ENCODE measurements around the gene PAX5.

The PAX5 gene

DNA sequence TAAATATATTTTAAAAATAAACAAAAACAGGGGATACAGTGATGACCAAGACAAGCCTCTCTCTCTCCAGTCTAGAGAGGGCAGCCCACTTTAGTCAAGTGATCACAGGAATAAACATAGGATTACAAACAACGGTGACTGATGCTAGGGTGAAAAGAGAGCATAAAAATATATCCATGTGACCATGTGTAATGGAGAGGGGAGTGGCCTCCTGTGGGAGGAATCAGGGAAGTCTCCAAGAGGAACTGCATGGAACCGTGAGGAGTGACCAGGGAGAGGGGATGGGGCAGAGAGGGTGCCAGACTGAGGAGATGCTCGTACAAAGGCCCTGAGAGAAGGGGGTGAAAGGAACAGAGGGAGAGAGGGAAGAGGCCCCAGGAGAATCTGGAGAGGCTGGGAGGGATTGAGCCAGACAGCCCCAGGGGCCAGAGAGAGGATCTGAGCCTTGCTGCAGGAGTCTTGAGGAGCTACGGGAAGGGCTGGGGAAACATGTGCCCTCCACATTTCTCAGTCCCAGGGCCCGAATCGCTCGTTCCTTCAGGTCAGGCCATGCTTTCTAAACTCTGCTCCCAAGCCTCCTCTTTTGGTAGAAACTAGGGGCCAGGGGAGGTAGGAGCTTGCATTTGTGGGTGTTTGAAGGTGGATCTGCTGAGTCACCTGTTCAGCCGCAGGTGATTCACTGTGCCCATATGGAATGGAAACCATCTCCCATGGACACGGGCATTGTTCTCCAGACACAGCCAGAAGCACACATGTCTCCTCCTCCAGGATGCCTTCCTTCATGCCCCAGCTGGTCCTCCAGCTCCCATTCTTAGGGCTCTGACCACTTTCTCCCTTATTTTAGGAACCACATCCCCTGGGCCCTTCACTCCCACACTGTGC, 63.8 kb downstream of the PAX5 start:
- Histone ChIP-seq H3K9me3 (ENCODE audit: control insufficient read depth, low read length) (no peaks in the 10 kb centered on the region), H3K27ac (ENCODE audit: insufficient read depth, low read depth, low read length, poor library complexity, severe bottlenecking) (no peak overlapping the region), H3K36me3 (ENCODE audit: control insufficient read depth, insufficient read depth, low read length) (no peaks in the 10 kb centered on the region), H3K4me1 (ENCODE audit: control insufficient read depth, insufficient read depth, low read length) (no peaks in the 10 kb centered on the region), H3K27me3 (ENCODE audit: control insufficient read depth, insufficient read depth, low read length, poor library complexity, severe bottlenecking) (no peaks in the 10 kb centered on the region), H3K4me3 (ENCODE audit: insufficient read depth, low read depth, low read length) (no peak overlapping the region)
- WGBS, 2 experiments: 86 to 88% methylated on average over 9 of the region's 9 CpGs

DNA sequence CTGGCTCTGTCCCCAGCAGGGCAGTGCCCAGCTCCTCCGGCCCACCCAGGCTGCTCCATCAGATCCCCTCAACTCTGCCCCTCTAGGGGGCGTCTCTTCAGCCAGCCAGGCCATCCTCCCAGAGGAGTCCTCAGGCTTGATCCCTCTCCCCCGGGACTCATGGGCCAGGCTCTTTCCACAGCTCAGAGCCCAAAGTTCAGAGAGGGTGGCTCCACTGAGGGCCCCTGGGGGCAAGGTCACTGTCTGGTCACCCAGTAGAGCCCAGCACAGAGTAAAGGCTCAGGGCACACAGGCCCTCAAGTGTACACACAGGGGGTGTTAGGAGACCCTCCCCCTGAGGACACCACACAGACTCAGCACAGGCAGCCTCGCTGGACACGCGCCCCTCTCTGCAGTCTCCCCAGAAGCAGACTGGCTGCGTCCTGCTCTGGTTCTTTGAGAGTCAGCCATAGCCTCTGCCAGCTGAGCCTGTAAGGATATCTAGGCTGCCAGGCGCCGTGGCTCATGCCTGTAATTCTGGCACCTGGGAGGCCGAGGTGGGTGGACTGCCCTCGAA, 64.8 kb downstream of the PAX5 start:
- WGBS, 2 experiments: 80 to 82% methylated on average over 11 of the region's 11 CpGs
- Histone ChIP-seq H3K4me3 (ENCODE audit: insufficient read depth, low read depth, low read length) (no peak overlapping the region), H3K27me3 (ENCODE audit: control insufficient read depth, insufficient read depth, low read length, poor library complexity, severe bottlenecking) (no peaks in the 10 kb centered on the region), H3K27ac (ENCODE audit: insufficient read depth, low read depth, low read length, poor library complexity, severe bottlenecking) (no peak overlapping the region), H3K36me3 (ENCODE audit: control insufficient read depth, insufficient read depth, low read length) (no peaks in the 10 kb centered on the region), H3K9me3 (ENCODE audit: control insufficient read depth, low read length) (no peaks in the 10 kb centered on the region), H3K4me1 (ENCODE audit: control insufficient read depth, insufficient read depth, low read length) (no peaks in the 10 kb centered on the region)

- no peaks in the 10 kb centered on the region for H3K27me3 ChIP-seq (ENCODE audit: control insufficient read depth, insufficient read depth, low read length, poor library complexity, severe bottlenecking)
- H3K9me3 ChIP-seq (ENCODE audit: control insufficient read depth, low read length): no peaks in the 10 kb centered on the region
- no peaks in the 10 kb centered on the region for H3K4me1 ChIP-seq (ENCODE audit: control insufficient read depth, insufficient read depth, low read length)
- WGBS, 2 experiments: 81 to 83% methylated on average over 7 of the region's 7 CpGs
- no peaks in the 10 kb centered on the region for H3K36me3 ChIP-seq (ENCODE audit: control insufficient read depth, insufficient read depth, low read length)
- H3K4me3 ChIP-seq (ENCODE audit: insufficient read depth, low read depth, low read length): no peak overlapping the region
- no peak overlapping the region for H3K27ac ChIP-seq (ENCODE audit: insufficient read depth, low read depth, low read length, poor library complexity, severe bottlenecking)
Measured at GRCh38 chr9:36968574-36969215, 65.4 kb downstream of the PAX5 start.

DNA sequence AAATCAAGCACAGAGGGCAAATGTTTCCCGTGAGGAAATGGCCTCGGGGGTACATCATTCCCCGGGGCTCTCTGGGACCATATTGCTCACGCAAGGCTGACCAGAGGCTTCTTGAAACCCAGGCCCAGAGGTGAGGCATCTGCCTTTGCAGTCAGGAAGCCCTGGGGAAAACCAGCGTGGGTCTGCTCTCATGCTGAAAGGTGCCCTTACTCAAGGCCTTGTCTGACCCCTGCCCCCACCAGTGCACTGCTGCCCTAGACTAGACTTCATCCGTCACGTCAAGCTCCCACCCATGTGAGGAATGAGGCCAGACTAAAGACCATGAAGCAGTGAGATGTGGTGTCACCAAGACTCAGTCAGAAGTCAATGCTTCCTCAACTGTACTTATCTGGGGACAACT, 66.1 kb downstream of the PAX5 start:
- H3K36me3 ChIP-seq (ENCODE audit: control insufficient read depth, insufficient read depth, low read length): no peaks in the 10 kb centered on the region
- 87 to 88% methylated on average over 7 of the region's 7 CpGs for WGBS, 2 experiments

DNA sequence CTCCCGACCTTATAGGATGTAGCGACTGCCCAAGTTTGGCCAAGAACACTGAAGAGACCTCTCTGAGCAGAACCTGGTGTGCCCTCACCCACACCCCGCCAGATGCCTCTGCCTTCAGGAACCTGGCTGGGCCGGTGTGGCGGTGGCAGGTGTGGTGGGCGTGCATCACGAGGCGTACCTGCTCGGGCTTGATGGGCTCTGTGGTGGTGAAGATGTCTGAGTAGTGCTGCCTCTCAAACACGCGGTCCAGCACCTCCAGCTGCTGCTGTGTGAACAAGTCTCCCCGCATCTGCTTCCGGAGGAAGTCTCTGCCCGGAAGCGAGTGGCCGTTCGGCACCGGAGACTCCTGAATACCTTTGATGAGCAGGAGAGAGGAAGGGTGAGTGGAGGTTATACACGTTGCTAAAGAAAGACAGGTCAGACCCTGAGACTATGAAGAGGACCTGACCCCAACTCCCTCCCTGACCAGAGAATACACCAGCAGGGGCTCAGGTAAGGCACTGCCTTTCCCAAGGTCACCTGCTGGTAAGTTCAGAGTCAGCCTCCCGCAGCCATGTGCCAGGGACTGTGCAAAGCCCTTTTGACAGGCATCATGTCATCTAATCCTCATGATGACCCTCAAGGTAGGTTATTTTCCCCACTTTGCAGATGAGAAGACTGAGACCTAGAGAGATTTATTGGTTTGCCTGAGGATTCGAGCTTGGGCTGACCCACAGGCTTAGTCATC, 67.5 kb downstream of the PAX5 start:
- no peaks in the 10 kb centered on the region for H3K36me3 ChIP-seq (ENCODE audit: control insufficient read depth, insufficient read depth, low read length)
- H3K27ac ChIP-seq (ENCODE audit: insufficient read depth, low read depth, low read length, poor library complexity, severe bottlenecking): no peak overlapping the region
- 93 to 94% methylated on average over 21 of the region's 21 CpGs for WGBS, 2 experiments
- H3K27me3 ChIP-seq (ENCODE audit: control insufficient read depth, insufficient read depth, low read length, poor library complexity, severe bottlenecking): no peaks in the 10 kb centered on the region
- H3K4me1 ChIP-seq (ENCODE audit: control insufficient read depth, insufficient read depth, low read length): peaks cover 3% of the 10 kb centered on the region
- H3K9me3 ChIP-seq (ENCODE audit: control insufficient read depth, low read length): no peaks in the 10 kb centered on the region
- H3K4me3 ChIP-seq (ENCODE audit: insufficient read depth, low read depth, low read length): no peak overlapping the region

More for the DNA sequence above, 66.1 kb downstream of the PAX5 start:
- Histone ChIP-seq H3K27ac (ENCODE audit: insufficient read depth, low read depth, low read length, poor library complexity, severe bottlenecking) (no peak overlapping the region), H3K9me3 (ENCODE audit: control insufficient read depth, low read length) (no peaks in the 10 kb centered on the region), H3K27me3 (ENCODE audit: control insufficient read depth, insufficient read depth, low read length, poor library complexity, severe bottlenecking) (no peaks in the 10 kb centered on the region), H3K4me1 (ENCODE audit: control insufficient read depth, insufficient read depth, low read length) (no peaks in the 10 kb centered on the region), H3K4me3 (ENCODE audit: insufficient read depth, low read depth, low read length) (no peak overlapping the region)

DNA sequence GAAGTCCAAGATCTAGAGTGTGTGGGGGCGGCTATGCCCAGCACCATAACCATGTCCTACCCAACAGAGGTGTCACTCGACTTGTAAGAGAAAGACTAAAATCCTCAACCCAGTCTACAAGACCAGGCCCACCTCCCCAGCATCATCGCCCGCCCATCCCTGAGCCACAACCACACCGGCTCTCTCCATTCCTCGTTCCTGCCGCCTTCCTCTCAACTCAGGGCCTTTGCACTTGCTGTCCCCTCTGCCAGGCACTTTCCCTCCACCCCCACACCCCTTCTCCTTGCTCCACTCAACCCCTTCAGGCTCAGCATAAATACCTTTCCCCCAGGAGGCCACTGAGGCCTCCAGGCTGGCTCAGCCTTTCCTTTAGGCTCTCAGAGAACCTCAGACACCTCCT, 69.3 kb downstream of the PAX5 start:
- Histone ChIP-seq H3K27ac (ENCODE audit: insufficient read depth, low read depth, low read length, poor library complexity, severe bottlenecking) (no peak overlapping the region), H3K36me3 (ENCODE audit: control insufficient read depth, insufficient read depth, low read length) (no peaks in the 10 kb centered on the region), H3K27me3 (ENCODE audit: control insufficient read depth, insufficient read depth, low read length, poor library complexity, severe bottlenecking) (no peaks in the 10 kb centered on the region), H3K9me3 (ENCODE audit: control insufficient read depth, low read length) (no peaks in the 10 kb centered on the region), H3K4me3 (ENCODE audit: insufficient read depth, low read depth, low read length) (no peak overlapping the region), H3K4me1 (ENCODE audit: control insufficient read depth, insufficient read depth, low read length) (peaks cover 3% of the 10 kb centered on the region)
- 93 to 94% methylated on average over 7 of the region's 7 CpGs for WGBS, 2 experiments

DNA sequence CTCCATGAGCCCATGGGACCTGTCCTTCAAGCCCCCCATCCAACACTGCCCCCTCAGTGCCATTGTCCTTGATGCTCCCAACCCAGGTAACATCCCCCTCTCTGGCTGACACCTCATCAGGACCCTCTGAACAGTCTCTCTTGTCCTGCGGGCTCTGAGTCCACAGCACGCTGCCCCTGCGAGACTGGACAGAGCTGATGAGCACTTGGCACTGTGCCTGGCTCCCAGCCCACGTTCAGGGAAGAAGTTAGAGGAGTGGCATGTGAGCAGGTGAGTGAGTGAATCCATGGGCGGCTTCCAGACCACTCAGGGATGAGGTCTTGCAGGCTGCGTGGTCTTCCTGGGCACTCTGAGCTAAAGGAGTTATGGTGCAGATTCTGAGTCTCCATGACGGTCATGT, 70.7 kb downstream of the PAX5 start:
- Histone ChIP-seq H3K36me3 (ENCODE audit: control insufficient read depth, insufficient read depth, low read length) (no peaks in the 10 kb centered on the region), H3K27me3 (ENCODE audit: control insufficient read depth, insufficient read depth, low read length, poor library complexity, severe bottlenecking) (no peaks in the 10 kb centered on the region), H3K9me3 (ENCODE audit: control insufficient read depth, low read length) (no peaks in the 10 kb centered on the region), H3K4me1 (ENCODE audit: control insufficient read depth, insufficient read depth, low read length) (peaks cover 3% of the 10 kb centered on the region), H3K4me3 (ENCODE audit: insufficient read depth, low read depth, low read length) (no peak overlapping the region), H3K27ac (ENCODE audit: insufficient read depth, low read depth, low read length, poor library complexity, severe bottlenecking) (no peak overlapping the region)
- WGBS, 2 experiments: 91% methylated on average over 7 of the region's 7 CpGs

DNA sequence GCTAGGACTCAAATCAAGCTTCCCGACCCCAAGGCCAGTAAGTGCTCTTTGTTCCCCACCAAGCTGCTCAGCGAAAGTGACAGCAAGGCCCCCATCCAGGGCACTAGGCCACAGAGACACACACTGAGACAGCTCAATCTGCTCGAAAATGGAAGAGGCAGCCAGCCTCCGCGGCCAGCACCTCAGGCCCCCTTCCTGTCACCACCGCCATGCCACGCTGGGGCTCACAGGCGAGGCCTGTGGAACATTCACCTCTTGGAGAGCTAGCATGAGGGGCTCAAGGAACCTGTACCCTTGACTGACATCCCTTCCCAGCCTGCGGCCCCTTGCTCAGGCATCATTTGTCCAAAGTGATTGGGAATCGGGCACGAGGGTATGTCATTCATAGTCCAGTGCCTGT, 71.4 kb downstream of the PAX5 start:
- 92 to 94% methylated on average over 11 of the region's 11 CpGs for WGBS, 2 experiments
- Histone ChIP-seq H3K36me3 (ENCODE audit: control insufficient read depth, insufficient read depth, low read length) (no peaks in the 10 kb centered on the region), H3K4me3 (ENCODE audit: insufficient read depth, low read depth, low read length) (no peak overlapping the region), H3K4me1 (ENCODE audit: control insufficient read depth, insufficient read depth, low read length) (peaks cover 3% of the 10 kb centered on the region), H3K27ac (ENCODE audit: insufficient read depth, low read depth, low read length, poor library complexity, severe bottlenecking) (no peak overlapping the region), H3K9me3 (ENCODE audit: control insufficient read depth, low read length) (no peaks in the 10 kb centered on the region), H3K27me3 (ENCODE audit: control insufficient read depth, insufficient read depth, low read length, poor library complexity, severe bottlenecking) (no peaks in the 10 kb centered on the region)

GRCh38 chr9:36961561-36962325, 72.3 kb downstream of the PAX5 start:
- H3K36me3 ChIP-seq (ENCODE audit: control insufficient read depth, insufficient read depth, low read length): no peaks in the 10 kb centered on the region
- no peaks in the 10 kb centered on the region for H3K9me3 ChIP-seq (ENCODE audit: control insufficient read depth, low read length)
- peaks cover 3% of the 10 kb centered on the region for H3K4me1 ChIP-seq (ENCODE audit: control insufficient read depth, insufficient read depth, low read length)
- H3K27me3 ChIP-seq (ENCODE audit: control insufficient read depth, insufficient read depth, low read length, poor library complexity, severe bottlenecking): no peaks in the 10 kb centered on the region
- no peak overlapping the region for H3K27ac ChIP-seq (ENCODE audit: insufficient read depth, low read depth, low read length, poor library complexity, severe bottlenecking)
- 85 to 88% methylated on average over 26 of the region's 26 CpGs for WGBS, 2 experiments
- H3K4me3 ChIP-seq (ENCODE audit: insufficient read depth, low read depth, low read length): no peak overlapping the region
